HG03066 (cell line): Measurements from ENCODE around the gene APOC4.
"Not testable (repeated sequence)": the region's sequence is repeated elsewhere in the genome, so short reads cannot be mapped to it uniquely, and the experiment has no call there.

Source experiments
- ATAC-seq: cut with Tn5 transposase; IDR thresholded peaks from one replicate; pipeline ENCODE4 v1.9.1; 2021; ENCODE audit warnings: low read depth; ENCODE audit not compliant: unreplicated experiment

The APOC4 gene

GRCh38 chr19:44914433-44915206, 27.4 kb upstream of the APOC4 start, which contains the start of gene APOC1:
APOC1 (plus strand) TSS chr19:44914608; CDS start chr19:44914892, 284 bp downstream.
- peak; percentile 76 for ATAC-seq

GRCh38 chr19:44924243-44924725, 17.8 kb upstream of the APOC4 start:
- ATAC-seq: no peak

GRCh38 chr19:44925114-44925891, 16.7 kb upstream of the APOC4 start:
- no peak for ATAC-seq

GRCh38 chr19:44926245-44927077, 15.6 kb upstream of the APOC4 start:
- not testable (repeated sequence) for ATAC-seq

- ATAC-seq: no peak
Measured at GRCh38 chr19:44927746-44928145, 14.3 kb upstream of the APOC4 start.

- no peak for ATAC-seq
Measured at GRCh38 chr19:44930088-44930487, 11.9 kb upstream of the APOC4 start.

- ATAC-seq: no peak
Measured at GRCh38 chr19:44931541-44931940, 10.5 kb upstream of the APOC4 start.

- no peak for ATAC-seq
Measured at GRCh38 chr19:44939668-44940067, 2.4 kb upstream of the APOC4 start.

GRCh38 chr19:44943801-44944249, 1.8 kb downstream of the APOC4 start:
- no peak for ATAC-seq

GRCh38 chr19:44947041-44947581, 5.1 kb downstream of the APOC4 start:
- no peak for ATAC-seq

- no peak for ATAC-seq
Measured at GRCh38 chr19:44948237-44948636, 6.2 kb downstream of the APOC4 start.

GRCh38 chr19:44948763-44949374, 6.8 kb downstream of the APOC4 start:
- no peak for ATAC-seq

GRCh38 chr19:44949550-44949949, 7.5 kb downstream of the APOC4 start:
- ATAC-seq: no peak

GRCh38 chr19:44951179-44952159, 9.4 kb downstream of the APOC4 start:
- no peak for ATAC-seq

- no peak for ATAC-seq
Measured at GRCh38 chr19:44954278-44954648, 12.2 kb downstream of the APOC4 start.

GRCh38 chr19:44954649-44955504, 12.8 kb downstream of the APOC4 start, which contains the start of gene CLPTM1:
CLPTM1 (plus strand) TSS chr19:44955380; CDS start chr19:44955396, 16 bp downstream.
- ATAC-seq: peak; percentile 72

- ATAC-seq: peak; percentile 12
Measured at GRCh38 chr19:44955505-44956439, 13.7 kb downstream of the APOC4 start.
